Heart left ventricle (tissue), 16 donors: Measurements from ENCODE around the gene GBP1. TPM values are rescaled to one million over a fixed set of nuclear protein-coding genes. Genes with fewer than 3 reads are reported as not detected.

ENCODE experiments used
- ATAC-seq, 4 donors: fragments of 200-7000 bp; cut with Tn5 transposase; one replicate each; pipeline ENCODE4 v1.9.1; 2020 to 2022; ENCODE audit warnings: moderate library complexity in 4 of 4, mild to moderate bottlenecking in 3 of 4, moderate number of reproducible peaks in 1 of 4
- DNase-seq, 5 donors: peaks; one replicate each; pipeline ENCODE4 v3.0.0-alpha.2; 2020
- H3K27ac ChIP-seq, 12 donors: fragments of 200-600 bp; sonication (generic) in 4 of 12; one replicate each; pipeline versions ENCODE4 v1.5.0 to v1.8.0; 2016 to 2022; ENCODE audit warnings: mild to moderate bottlenecking in 2 of 12
- H3K27me3 ChIP-seq, 9 donors: fragments of 200-600 bp; sonication (generic) in 2 of 9; one replicate each; pipeline versions ENCODE4 v1.5.1 to v1.8.0; 2016 to 2022; ENCODE audit warnings: mild to moderate bottlenecking in 3 of 9
- H3K36me3 ChIP-seq, 9 donors: fragments of 200-600 bp; sonication (generic) in 2 of 9; one replicate each; pipeline versions ENCODE4 v1.5.0 to v1.8.0; 2018 to 2022; ENCODE audit warnings: mild to moderate bottlenecking in 2 of 9
- H3K4me1 ChIP-seq, 12 donors: fragments of 200-600 bp; sonication (generic) in 4 of 12; one replicate each; pipeline versions ENCODE4 v1.5.0 to v1.8.0; 2016 to 2022; ENCODE audit warnings: mild to moderate bottlenecking in 3 of 12
- H3K4me3 ChIP-seq, 12 donors: fragments of 200-600 bp; sonication (generic) in 4 of 12; one replicate each; pipeline versions ENCODE4 v1.5.0 to v1.8.0; 2017 to 2022; ENCODE audit warnings: mild to moderate bottlenecking in 9 of 12, moderate library complexity in 4 of 12
- H3K9me3 ChIP-seq, 12 donors: fragments of 200-600 bp; sonication (generic) in 4 of 12; one replicate each; pipeline versions ENCODE4 v1.5.0 to v1.8.0; 2016 to 2022; ENCODE audit warnings: mild to moderate bottlenecking in 1 of 12
- POLR2A ChIP-seq, 2 donors: fragments of 450-650 bp; IDR thresholded peaks; one replicate each; pipeline ENCODE4 v1.6.1; 2017; ENCODE audit warnings: antibody characterized with exemption in 2 of 2, mild to moderate bottlenecking in 2 of 2, moderate library complexity in 2 of 2
- WGBS, 4 donors: extraction: QIAGEN DNeasy Blood & Tissue Kit in 2 of 4; methylation state at CpG; one replicate each; pipeline versions ENCODE4 v1.1.5 to v1.1.7; 2013 to 2018; 5-methylcytosine and 5-hydroxymethylcytosine counted together
- intact Hi-C, 10 donors: fragments of 100-400 bp; cut with DNase I; formaldehyde crosslinking; loops; one replicate each; pipeline versions ENCODE4 v1.11.1 to v1.14.2; 2022
- polyA plus RNA-seq, 2 donors: library from polyadenylated mRNA; stranded (reverse); fragments of 200-250 nt; gene quantifications; one replicate each; pipeline ENCODE4 v1.2.3, GENCODE V29; 2013
- total RNA-seq, 9 donors: library from RNA; depleted of rRNA in 2 of 9; stranded (reverse); fragments of >200 nt in 2 of 9; fragmentation: NEBNext Ultra II Directional in 3 of 9; extraction: Animal tissue kit (Norgen Biotek cat#: 25700) in 3 of 9; gene quantifications; one replicate each; pipeline versions ENCODE4 v1.1.0 to v1.2.4, GENCODE V29; 2016 to 2023
- TF ChIP-seq, protein P1 (sequence below), 12 donors: fragments of 200-600 bp; sonication (generic) in 4 of 12; IDR thresholded peaks; one replicate each; pipeline versions ENCODE4 v1.5.0 to v1.8.0; 2018 to 2022; ENCODE audit warnings: antibody characterized with exemption in 12 of 12, mild to moderate bottlenecking in 5 of 12
- donor health status: ischemic (EF 13 %, LVEDD 7.1; RV severe dilation, severe dysfunction).
- donor health status: healthy with polysubstance abuse.
- donor health status: DM: no; HTN: yes; CAD: no.
- donor health status: DM: no; HTN: no; CAD: no.
- donor health status: ischemic (EF 25% LVEDD 6.9; RV normal size, moderate dysfunction).
- donor health status: ischemic (EF 25% LVEDD 5.7; RV mildly dilated, moderate dysfunction).
- donor health status: healthy.
- donor health status: DM: yes; HTN: yes; CAD: no.
- donor health status: ischemic (EF 35%, LVEDD 5.7; RV mildly dilated, moderate dysfunction).
- donor health status: nonischemic (EF 11% LVEDD 7.7; RV severe dilation, severe dysfunction).
- donor health status: DM: yes; HTN: yes; CAD: no.
- donor health status: PGD.
- donor health status: ischemic (EF 29% LVEDD 5.4; RV normal size, mild dysfunction).
- donor health status: nonischemic (EF 23%, LVEDD 6.1; RV moderate dilation, normal function).

Gene GBP1
- total and polyA plus RNA-seq, 11 donors = 3.6 to 170 (median 5.8) TPM

DNA sequence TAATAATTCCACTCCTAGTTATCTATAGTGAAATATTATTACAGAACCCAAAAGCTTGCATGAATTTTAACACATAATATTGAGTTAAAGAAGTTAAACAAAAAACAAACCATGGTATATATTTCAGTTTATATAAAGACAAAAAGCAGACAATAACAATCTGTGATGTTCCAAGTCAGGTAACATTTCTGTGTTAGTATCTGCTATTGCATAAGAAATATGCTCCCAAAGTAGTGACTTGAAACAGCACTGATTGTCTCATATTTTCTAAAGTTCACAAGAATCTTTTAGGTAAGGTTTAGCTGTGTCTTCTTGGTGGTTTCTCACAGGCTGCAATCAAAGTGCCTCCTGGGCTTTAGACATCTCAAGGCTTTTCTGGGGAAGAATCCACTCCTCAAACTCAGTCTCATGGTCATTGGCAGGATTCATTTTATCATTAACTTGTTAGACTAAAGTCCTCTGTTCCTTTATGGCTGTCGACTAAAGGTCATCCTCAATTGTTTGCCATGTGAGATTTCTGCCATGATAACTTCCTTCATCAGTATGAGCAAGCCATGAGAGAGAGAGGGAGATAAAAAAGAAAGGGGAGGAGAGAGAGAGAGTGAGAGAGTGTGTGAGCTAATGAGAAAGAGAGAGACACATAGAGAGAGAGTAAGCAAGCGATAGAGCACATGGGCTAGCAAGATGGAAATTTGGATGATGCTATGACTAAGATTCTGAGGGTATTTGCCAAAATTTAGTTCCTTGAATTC lies 19.9 kb downstream of the GBP1 start:
- Histone ChIP-seq H3K36me3 (peaks cover 0 to 17% (median 2%) of the 10 kb centered on the region in 9 donors), H3K9me3 (peaks cover 0 to 9% (median 0%) of the 10 kb centered on the region in 12 donors), H3K4me1 (no peaks in the 10 kb centered on the region), H3K27me3 (no peaks in the 10 kb centered on the region), H3K4me3 (no peak overlapping the region), H3K27ac (peak overlapping the region in 1 of 12 donors; percentile 2)
- intact Hi-C loops = no loop called here
- ATAC-seq (no peak), DNase-seq (no peak)
- 68 to 76% (median 73%) methylated on average over 2 of the region's 2 CpGs for WGBS, 4 donors
- TF ChIP-seq POLR2A (IDR thresholded peaks at IDR 0.05) = no peak
- TF ChIP-seq, protein P1, sequence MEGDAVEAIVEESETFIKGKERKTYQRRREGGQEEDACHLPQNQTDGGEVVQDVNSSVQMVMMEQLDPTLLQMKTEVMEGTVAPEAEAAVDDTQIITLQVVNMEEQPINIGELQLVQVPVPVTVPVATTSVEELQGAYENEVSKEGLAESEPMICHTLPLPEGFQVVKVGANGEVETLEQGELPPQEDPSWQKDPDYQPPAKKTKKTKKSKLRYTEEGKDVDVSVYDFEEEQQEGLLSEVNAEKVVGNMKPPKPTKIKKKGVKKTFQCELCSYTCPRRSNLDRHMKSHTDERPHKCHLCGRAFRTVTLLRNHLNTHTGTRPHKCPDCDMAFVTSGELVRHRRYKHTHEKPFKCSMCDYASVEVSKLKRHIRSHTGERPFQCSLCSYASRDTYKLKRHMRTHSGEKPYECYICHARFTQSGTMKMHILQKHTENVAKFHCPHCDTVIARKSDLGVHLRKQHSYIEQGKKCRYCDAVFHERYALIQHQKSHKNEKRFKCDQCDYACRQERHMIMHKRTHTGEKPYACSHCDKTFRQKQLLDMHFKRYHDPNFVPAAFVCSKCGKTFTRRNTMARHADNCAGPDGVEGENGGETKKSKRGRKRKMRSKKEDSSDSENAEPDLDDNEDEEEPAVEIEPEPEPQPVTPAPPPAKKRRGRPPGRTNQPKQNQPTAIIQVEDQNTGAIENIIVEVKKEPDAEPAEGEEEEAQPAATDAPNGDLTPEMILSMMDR (IDR thresholded peaks at IDR 0.05) = no peak

DNA sequence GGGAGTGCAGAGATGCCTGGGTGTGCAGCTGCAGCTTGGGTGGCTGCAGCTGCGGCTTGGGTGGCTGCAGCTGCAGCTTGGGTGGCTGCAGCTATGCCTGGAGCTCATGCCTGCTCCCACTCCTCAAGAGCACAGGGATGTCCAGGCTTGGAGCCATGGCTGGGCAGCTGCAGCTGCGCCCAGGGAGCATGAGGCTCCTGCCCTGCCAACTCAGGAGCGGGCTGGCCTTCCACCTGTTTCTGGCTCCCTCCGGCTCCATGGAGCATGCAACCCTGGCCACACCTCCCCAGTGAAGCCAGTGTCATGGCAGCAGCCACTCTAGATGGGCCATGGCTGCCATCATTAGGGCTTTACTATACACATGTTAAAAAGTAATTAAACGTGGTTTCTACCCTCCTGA lies 21.1 kb downstream of the GBP1 start:
- intact Hi-C loops = no loop called here
- no peak overlapping the region for H3K27ac ChIP-seq
- no peaks in the 10 kb centered on the region for H3K27me3 ChIP-seq
- H3K4me1 ChIP-seq = no peaks in the 10 kb centered on the region
- no peak for ATAC-seq
- peaks cover 0 to 9% (median 0%) of the 10 kb centered on the region in 12 donors for H3K9me3 ChIP-seq
- TF ChIP-seq, protein P1 (IDR thresholded peaks at IDR 0.05) = no peak
- no peak for TF ChIP-seq POLR2A (IDR thresholded peaks at IDR 0.05)
- WGBS, 4 donors = 46 to 86% (median 79%) methylated on average over 2 to 5 of the region's 5 CpGs
- DNase-seq = no peak
- peaks cover 0 to 9% (median 0%) of the 10 kb centered on the region in 9 donors for H3K36me3 ChIP-seq
- no peak overlapping the region for H3K4me3 ChIP-seq

DNA sequence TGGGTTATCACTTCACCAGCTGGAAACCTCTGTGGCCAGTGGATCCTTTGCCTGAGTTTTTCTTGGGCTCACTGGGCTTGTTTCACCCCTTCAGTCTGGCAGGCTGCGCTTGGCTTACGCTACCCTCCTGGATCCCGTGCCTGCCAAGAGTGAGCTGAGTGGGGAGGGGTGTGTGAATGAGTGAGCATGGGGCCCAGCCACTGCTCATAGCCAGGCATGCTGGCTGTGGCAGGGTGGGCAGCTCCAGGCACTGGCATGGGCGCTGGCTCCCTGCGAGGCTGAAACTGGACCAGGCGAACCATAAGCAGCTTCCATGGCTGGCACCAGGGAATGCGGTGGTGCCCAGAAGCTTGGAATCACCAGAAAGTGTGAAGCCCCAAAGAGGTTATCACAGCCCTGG lies 22.5 kb downstream of the GBP1 start:
- H3K27me3 ChIP-seq = no peaks in the 10 kb centered on the region
- whole genome bisulfite sequencing, 4 donors = 95 to 97% (median 96%) methylated on average over 7 of the region's 7 CpGs
- intact Hi-C loops = no loop called here
- TF ChIP-seq POLR2A (IDR thresholded peaks at IDR 0.05) = no peak
- TF ChIP-seq, protein P1 (IDR thresholded peaks at IDR 0.05) = no peak
- peaks cover 0 to 9% (median 0%) of the 10 kb centered on the region in 12 donors for H3K9me3 ChIP-seq
- no peak overlapping the region for H3K27ac ChIP-seq
- H3K4me1 ChIP-seq = no peaks in the 10 kb centered on the region
- no peak for ATAC-seq
- H3K4me3 ChIP-seq = no peak overlapping the region
- H3K36me3 ChIP-seq = no peaks in the 10 kb centered on the region
- no peak for DNase-seq

DNA sequence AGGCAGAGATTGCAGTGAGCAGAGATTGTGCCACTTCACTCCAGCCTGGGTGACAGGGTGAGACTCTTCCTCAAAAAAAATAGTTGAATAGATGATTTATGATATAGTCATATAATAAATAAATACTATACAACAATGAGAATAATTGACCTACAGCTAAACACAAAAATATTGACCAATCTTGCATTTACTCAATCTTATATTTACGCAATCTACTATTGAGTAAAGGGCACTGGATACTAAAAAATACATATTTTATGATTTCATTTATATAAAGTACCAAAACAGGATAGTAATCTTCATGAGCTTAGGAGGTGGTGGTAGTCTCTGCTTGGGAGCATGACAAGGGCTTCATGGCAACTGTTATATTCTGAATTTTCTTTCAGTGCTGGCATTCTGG lies 23.3 kb downstream of the GBP1 start:
- Histone ChIP-seq H3K36me3 (no peaks in the 10 kb centered on the region), H3K27me3 (no peaks in the 10 kb centered on the region), H3K4me1 (no peaks in the 10 kb centered on the region), H3K4me3 (no peak overlapping the region), H3K9me3 (peaks cover 0 to 9% (median 0%) of the 10 kb centered on the region in 12 donors), H3K27ac (no peak overlapping the region)
- no peak for TF ChIP-seq POLR2A (IDR thresholded peaks at IDR 0.05)
- TF ChIP-seq, protein P1 (IDR thresholded peaks at IDR 0.05) = no peak
- ATAC-seq (no peak), DNase-seq (no peak)
- intact Hi-C loops = no loop called here
- 96 to 99% (median 98%) methylated on average over 1 of the region's 1 CpG for WGBS, 4 donors
